KMS-11 (cell line): ENCODE data around the gene GGN.
"Not testable (repeated sequence)": the region's sequence is repeated elsewhere in the genome, so short reads cannot be mapped to it uniquely, and the experiment has no call there.

Source experiments
- H2AFZ ChIP-seq: fragments of 200-600 bp; sonication (generic); 2 replicates; pipeline ENCODE4 v1.6.1; 2016; ENCODE audit warnings: antibody characterized with exemption, mixed run types, low read depth
- H3K27ac ChIP-seq: fragments of 200-600 bp; sonication (generic); 2 replicates; pipeline ENCODE4 v1.6.1; 2016; ENCODE audit warnings: mild to moderate bottlenecking, mixed run types
- H3K27me3 ChIP-seq: fragments of 200-600 bp; sonication (generic); 2 replicates; pipeline ENCODE4 v1.6.1; 2017; ENCODE audit warnings: mild to moderate bottlenecking, low read depth, mixed run types, moderate library complexity; ENCODE audit not compliant: insufficient read depth
- H3K36me3 ChIP-seq: fragments of 200-600 bp; sonication (generic); 2 replicates; pipeline ENCODE4 v1.6.1; 2017; ENCODE audit warnings: mild to moderate bottlenecking, mixed run types; ENCODE audit not compliant: insufficient read depth
- H3K4me1 ChIP-seq: fragments of 200-600 bp; sonication (generic); 2 replicates; pipeline ENCODE4 v1.6.1; 2016; ENCODE audit warnings: mild to moderate bottlenecking, low read depth, mixed run types; ENCODE audit not compliant: poor library complexity, severe bottlenecking
- H3K4me2 ChIP-seq: fragments of 200-600 bp; sonication (generic); 2 replicates; pipeline ENCODE4 v1.7.0; 2016; ENCODE audit warnings: mild to moderate bottlenecking, mixed run types
- H3K4me3 ChIP-seq: fragments of 200-600 bp; sonication (generic); IDR thresholded peaks from 2 replicates; pipeline ENCODE4 v1.6.1; 2017; ENCODE audit warnings: low read depth, low read length, mixed read lengths; ENCODE audit not compliant: insufficient read depth
- H3K79me2 ChIP-seq: fragments of 200-600 bp; sonication (generic); 2 replicates; pipeline ENCODE4 v1.6.1; 2016; ENCODE audit warnings: low read depth, mixed run types; ENCODE audit not compliant: insufficient read depth
- H3K9ac ChIP-seq: fragments of 200-600 bp; sonication (generic); 2 replicates; pipeline ENCODE4 v1.6.1; 2016; ENCODE audit warnings: mild to moderate bottlenecking, mixed run types
- H4K20me1 ChIP-seq: fragments of 200-600 bp; sonication (generic); 2 replicates; pipeline ENCODE4 v1.6.1; 2016; ENCODE audit warnings: mild to moderate bottlenecking, mixed run types; ENCODE audit not compliant: insufficient read depth
- CTCF ChIP-seq: fragments of 200-600 bp; sonication (generic); conservative IDR thresholded peaks from 2 replicates; pipeline ENCODE4 v1.6.1; 2017; ENCODE audit warnings: low read depth, mild to moderate bottlenecking, antibody characterized with exemption, low read length, moderate library complexity, mixed read lengths

The GGN gene

GRCh38 chr19:38370299-38370698 lies 17.5 kb downstream of the GGN start:
- no peak overlapping the region for H3K27ac ChIP-seq
- H3K4me1 ChIP-seq, result peaks cover 6% of the 10 kb centered on the region
- H3K4me2 ChIP-seq, result no peak overlapping the region
- no peak overlapping the region for H2AFZ ChIP-seq
- peaks cover 18% of the 10 kb centered on the region for H3K27me3 ChIP-seq
- no peaks in the 10 kb centered on the region for H4K20me1 ChIP-seq
- H3K4me3 ChIP-seq, result no peak overlapping the region
- H3K9ac ChIP-seq, result no peak overlapping the region
- peaks cover 8% of the 10 kb centered on the region for H3K79me2 ChIP-seq
- no peak for TF ChIP-seq CTCF
- H3K36me3 ChIP-seq, result no peaks in the 10 kb centered on the region

GRCh38 chr19:38369584-38369983 lies 18.2 kb downstream of the GGN start:
- no peak overlapping the region for H3K4me3 ChIP-seq
- peaks cover 25% of the 10 kb centered on the region for H3K27me3 ChIP-seq
- H2AFZ ChIP-seq, result no peak overlapping the region
- no peak overlapping the region for H3K9ac ChIP-seq
- 0 out of 2 replicates have a peak, but pooled peaks cover under 1% of the 10 kb centered on the region for H3K79me2 ChIP-seq
- H3K27ac ChIP-seq, result no peak overlapping the region
- no peaks in the 10 kb centered on the region for H4K20me1 ChIP-seq
- peaks cover 6% of the 10 kb centered on the region for H3K4me1 ChIP-seq
- H3K36me3 ChIP-seq, result no peaks in the 10 kb centered on the region
- no peak overlapping the region for H3K4me2 ChIP-seq
- no peak for TF ChIP-seq CTCF

GRCh38 chr19:38367041-38367440 lies 20.8 kb downstream of the GGN start:
- Histone ChIP-seq H4K20me1 (no peaks in the 10 kb centered on the region), H3K27ac (no peak overlapping the region), H3K4me1 (no peaks in the 10 kb centered on the region), H3K4me3 (no peak overlapping the region), H3K36me3 (no peaks in the 10 kb centered on the region), H3K27me3 (peaks cover 27% of the 10 kb centered on the region), H3K4me2 (no peak overlapping the region), H3K9ac (no peak overlapping the region), H3K79me2 (no peaks in the 10 kb centered on the region), H2AFZ (no peak overlapping the region)
- TF ChIP-seq CTCF, result no peak

GRCh38 chr19:38362946-38363688 lies 24.7 kb downstream of the GGN start:
- H3K4me1 ChIP-seq, H3K9ac ChIP-seq, H3K27ac ChIP-seq, H3K36me3 ChIP-seq, H3K4me2 ChIP-seq, H3K79me2 ChIP-seq, H4K20me1 ChIP-seq, H3K4me3 ChIP-seq, H2AFZ ChIP-seq: not testable (repeated sequence)
- peaks cover 31% of the 10 kb centered on the region for H3K27me3 ChIP-seq
